Ascending aorta (tissue), 2 donors: ENCODE data around the gene MTR. TPM values are rescaled to one million over a fixed set of nuclear protein-coding genes. Genes with fewer than 3 reads are reported as not detected.

Source experiments
- DNase-seq, 2 donors: peaks; one replicate each; pipeline ENCODE4 v3.0.0-alpha.2; 2019; ENCODE audit warnings: low spot score in 2 of 2
- H3K27ac ChIP-seq, 2 donors: fragments of 200-600 bp; sonication (generic); one replicate each; pipeline ENCODE4 v1.5.1; 2016 to 2017; ENCODE audit warnings: mild to moderate bottlenecking in 1 of 2
- H3K27me3 ChIP-seq: fragments of 200-600 bp; sonication (generic); one replicate; pipeline ENCODE4 v1.5.1; 2017
- H3K36me3 ChIP-seq, 2 donors: fragments of 200-600 bp; sonication (generic); one replicate each; pipeline ENCODE4 v1.5.1; 2016
- H3K4me1 ChIP-seq, 2 donors: fragments of 200-600 bp; sonication (generic); one replicate each; pipeline ENCODE4 v1.5.1; 2016 to 2017; ENCODE audit warnings: mild to moderate bottlenecking in 1 of 2
- H3K4me3 ChIP-seq, 2 donors: fragments of 200-600 bp; sonication (generic); one replicate each; pipeline ENCODE4 v1.5.1; 2016 to 2017; ENCODE audit warnings: mild to moderate bottlenecking in 1 of 2
- H3K9me3 ChIP-seq, 2 donors: fragments of 200-600 bp; sonication (generic); one replicate each; pipeline ENCODE4 v1.5.1; 2016
- CTCF ChIP-seq, 3 experiments: fragments of 200-600 bp in 2 of 3; fragments of 450-650 bp in 1 of 3; sonication (generic) in 2 of 3; IDR thresholded peaks; one replicate each; pipeline ENCODE4 v1.5.1; 2016 to 2019; ENCODE audit warnings: antibody characterized with exemption in 3 of 3, mild to moderate bottlenecking in 1 of 3, moderate library complexity in 1 of 3
- intact Hi-C: fragments of 100-400 bp; cut with DNase I; formaldehyde crosslinking; loops from one replicate; pipeline ENCODE4 v1.15.1; 2023
- total RNA-seq: library from RNA; depleted of rRNA; stranded (reverse); fragments of >200 nt; gene quantifications from one replicate; pipeline ENCODE4 v1.1.0, GENCODE V29; 2016

MTR gene
- total RNA-seq, 1 donor from 2014 or later = 36.1 TPM

DNA sequence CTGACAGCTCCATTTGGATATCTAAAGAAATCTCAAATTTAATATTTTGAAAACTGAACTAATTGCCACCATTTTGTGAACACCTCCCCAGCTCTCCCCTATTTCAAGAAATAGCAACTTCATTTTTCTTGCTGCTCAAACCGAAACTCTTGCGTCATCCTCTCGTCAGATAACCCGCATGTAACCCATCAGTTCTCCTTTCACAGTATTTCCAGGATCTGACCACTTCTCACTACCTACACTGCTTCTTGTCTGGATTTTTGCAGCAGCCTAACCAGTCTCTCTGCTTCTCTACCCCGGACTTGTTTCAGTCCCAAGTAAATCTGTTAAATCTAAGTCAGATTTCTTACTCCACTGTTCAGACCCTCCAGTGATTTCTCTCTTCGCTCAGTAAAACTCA is 75.6 kb downstream of the MTR start:
- DNase-seq = no peak
- Histone ChIP-seq H3K4me3 (no peak overlapping the region), H3K4me1 (no peaks in the 10 kb centered on the region), H3K27ac (no peak overlapping the region), H3K36me3 (peaks cover 24 to 52% of the 10 kb centered on the region in 2 donors), H3K9me3 (no peaks in the 10 kb centered on the region), H3K27me3 (no peaks in the 10 kb centered on the region)
- no peak for TF ChIP-seq CTCF (IDR thresholded peaks at IDR 0.05)
- intact Hi-C loops = no loop called here

GRCh38 chr1:236872075-236872666 is 77.1 kb downstream of the MTR start:
- intact Hi-C loops = no loop called here
- no peak for TF ChIP-seq CTCF (IDR thresholded peaks at IDR 0.05)
- H3K27me3 ChIP-seq = no peaks in the 10 kb centered on the region
- H3K36me3 ChIP-seq = peaks cover 21 to 50% of the 10 kb centered on the region in 2 donors
- H3K4me3 ChIP-seq = no peak overlapping the region
- no peak overlapping the region for H3K27ac ChIP-seq
- H3K9me3 ChIP-seq = no peaks in the 10 kb centered on the region
- DNase-seq = no peak
- no peaks in the 10 kb centered on the region for H3K4me1 ChIP-seq

GRCh38 chr1:236875975-236876374 is 80.9 kb downstream of the MTR start:
- Histone ChIP-seq H3K27ac (no peak overlapping the region), H3K4me1 (no peaks in the 10 kb centered on the region), H3K36me3 (peaks cover 37 to 52% of the 10 kb centered on the region in 2 donors), H3K4me3 (no peak overlapping the region), H3K9me3 (no peaks in the 10 kb centered on the region), H3K27me3 (no peaks in the 10 kb centered on the region)
- TF ChIP-seq CTCF (IDR thresholded peaks at IDR 0.05) = no peak
- intact Hi-C loops = no loop called here
- no peak for DNase-seq

- no peak for TF ChIP-seq CTCF (IDR thresholded peaks at IDR 0.05)
- Histone ChIP-seq H3K4me1 (no peaks in the 10 kb centered on the region), H3K27me3 (no peaks in the 10 kb centered on the region), H3K9me3 (no peaks in the 10 kb centered on the region), H3K4me3 (no peak overlapping the region), H3K36me3 (peaks cover 37 to 57% of the 10 kb centered on the region in 2 donors), H3K27ac (no peak overlapping the region)
- intact Hi-C loops = no loop called here
- DNase-seq = no peak
These were observed 82.6 kb downstream of the MTR start for GRCh38 chr1:236877661-236878060.

DNA sequence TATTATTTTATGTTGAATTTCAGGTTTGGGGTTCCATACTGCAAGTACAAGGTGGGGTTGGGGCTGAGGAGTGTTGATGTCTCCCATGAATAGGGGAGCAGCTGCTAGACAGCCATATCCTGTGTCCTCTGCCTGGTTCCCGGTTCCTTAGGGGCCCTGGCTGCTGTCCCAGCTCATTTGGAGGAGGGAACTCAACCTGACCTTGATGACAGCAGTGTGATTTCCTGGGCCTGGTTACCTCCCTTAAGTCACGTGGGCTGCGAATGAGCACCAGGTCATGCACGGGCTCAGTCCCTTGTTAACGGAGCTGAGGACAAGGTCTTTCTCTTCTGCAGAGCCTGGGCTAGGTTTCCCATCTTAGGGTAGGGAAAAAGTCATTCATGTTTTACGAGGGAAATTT is 85.1 kb downstream of the MTR start:
- no peak for TF ChIP-seq CTCF (IDR thresholded peaks at IDR 0.05)
- intact Hi-C loops = no loop called here
- H3K36me3 ChIP-seq = peaks cover 30 to 46% of the 10 kb centered on the region in 2 donors

DNA sequence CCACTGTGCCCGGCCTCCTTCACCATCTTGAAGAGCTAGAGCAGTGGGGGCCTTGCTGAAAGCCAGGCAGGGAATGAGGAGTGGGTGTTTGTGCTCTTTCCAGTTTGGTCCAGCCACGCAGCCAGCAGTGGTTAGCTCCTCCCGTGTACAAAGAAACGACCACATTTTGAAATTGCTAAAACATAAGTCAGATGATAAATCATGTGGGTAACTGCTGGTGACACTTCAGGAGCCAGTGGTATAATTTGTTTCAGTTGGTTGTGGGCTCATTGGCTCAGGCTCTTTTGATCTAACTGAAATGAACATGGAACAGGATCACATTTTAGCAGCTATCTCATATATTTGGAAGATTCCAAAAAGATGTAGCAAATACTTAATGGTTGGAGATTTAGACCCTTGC is 87.6 kb downstream of the MTR start:
- Histone ChIP-seq H3K4me1 (no peaks in the 10 kb centered on the region), H3K27me3 (no peaks in the 10 kb centered on the region), H3K27ac (no peak overlapping the region), H3K36me3 (peaks cover 43 to 47% of the 10 kb centered on the region in 2 donors), H3K4me3 (no peak overlapping the region), H3K9me3 (no peaks in the 10 kb centered on the region)
- no peak for TF ChIP-seq CTCF (IDR thresholded peaks at IDR 0.05)
- DNase-seq = no peak
- intact Hi-C loops = no loop called here

More for the DNA sequence above, 85.1 kb downstream of the MTR start:
- Histone ChIP-seq H3K9me3 (no peaks in the 10 kb centered on the region), H3K4me3 (no peak overlapping the region), H3K27ac (no peak overlapping the region), H3K4me1 (no peaks in the 10 kb centered on the region), H3K27me3 (no peaks in the 10 kb centered on the region)
- DNase-seq = no peak
